PFSK-1 (cell line): Measurements from ENCODE around the gene APP.

Experiments
- FOXP2 ChIP-seq: optimal IDR thresholded peaks from 2 replicates; pipeline ENCODE3; 2011; ENCODE audit warnings: borderline replicate concordance, control low read depth, inconsistent platforms; ENCODE audit not compliant: insufficient read depth; ENCODE audit errors: extremely low read length, extremely low read depth
- POLR2AphosphoS5 ChIP-seq: IDR thresholded peaks from 2 replicates; pipeline ENCODE4 v1.6.1; 2012; ENCODE audit warnings: low read depth, mild to moderate bottlenecking, control low read depth, low read length, moderate library complexity
- SIN3A ChIP-seq: IDR thresholded peaks from 2 replicates; pipeline ENCODE4 v1.6.1; 2012; ENCODE audit warnings: mild to moderate bottlenecking, low read length, moderate library complexity, borderline replicate concordance; ENCODE audit not compliant: insufficient read depth
- TAF1 ChIP-seq: IDR thresholded peaks from 2 replicates; pipeline ENCODE4 v1.6.1; 2012; ENCODE audit warnings: low read length, control low read depth, borderline replicate concordance; ENCODE audit not compliant: insufficient read depth
- TF ChIP-seq, protein P1 (sequence below), 2 experiments: IDR thresholded peaks; 2 replicates each; pipeline versions ENCODE4 v1.6.1 to v1.8.0; 2011 to 2012; ENCODE audit warnings: low read depth in 2 of 2, low read length in 2 of 2, control low read depth in 1 of 2, inconsistent platforms in 1 of 2, mild to moderate bottlenecking in 1 of 2, moderate library complexity in 1 of 2; ENCODE audit not compliant: insufficient read depth in 1 of 2

APP gene

DNA sequence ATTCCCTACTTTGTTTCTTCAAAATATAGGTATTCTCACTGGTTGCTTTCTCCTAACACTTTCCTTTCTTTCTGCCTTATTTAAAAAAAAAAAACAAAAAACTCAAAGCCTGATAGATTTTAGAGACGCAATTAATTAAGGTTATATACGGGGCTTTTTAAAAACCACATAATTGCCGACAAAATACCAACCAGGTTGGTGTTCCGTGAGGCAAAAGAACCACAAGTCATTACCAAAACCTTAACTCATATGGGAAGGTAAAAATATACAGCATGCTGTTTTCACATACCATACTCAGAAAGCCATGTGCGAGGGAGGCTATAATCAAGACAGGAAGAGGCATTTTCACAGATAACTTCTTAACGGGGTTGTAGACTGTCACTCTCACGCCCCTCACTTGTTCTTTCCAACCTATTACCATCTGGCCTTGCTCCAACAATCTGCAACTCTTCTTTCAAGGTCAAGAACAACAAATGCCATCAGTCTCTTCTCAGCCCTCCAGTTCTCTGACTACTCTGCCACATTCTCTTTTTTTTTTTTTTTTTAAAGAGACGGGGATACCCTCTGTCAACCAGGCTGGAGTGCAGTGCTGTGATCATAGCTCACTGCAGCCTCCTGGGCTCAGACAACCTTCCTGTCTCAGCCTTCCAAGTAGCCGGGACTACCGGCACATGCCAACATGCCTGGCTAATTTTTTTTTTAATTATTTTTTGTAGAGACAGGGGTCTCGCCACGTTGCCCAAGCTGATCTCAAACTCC, 102.6 kb downstream of the APP start:
- TF ChIP-seq POLR2AphosphoS5: no peak
- no peak for TF ChIP-seq TAF1
- no peak for TF ChIP-seq SIN3A
- TF ChIP-seq, protein P1, sequence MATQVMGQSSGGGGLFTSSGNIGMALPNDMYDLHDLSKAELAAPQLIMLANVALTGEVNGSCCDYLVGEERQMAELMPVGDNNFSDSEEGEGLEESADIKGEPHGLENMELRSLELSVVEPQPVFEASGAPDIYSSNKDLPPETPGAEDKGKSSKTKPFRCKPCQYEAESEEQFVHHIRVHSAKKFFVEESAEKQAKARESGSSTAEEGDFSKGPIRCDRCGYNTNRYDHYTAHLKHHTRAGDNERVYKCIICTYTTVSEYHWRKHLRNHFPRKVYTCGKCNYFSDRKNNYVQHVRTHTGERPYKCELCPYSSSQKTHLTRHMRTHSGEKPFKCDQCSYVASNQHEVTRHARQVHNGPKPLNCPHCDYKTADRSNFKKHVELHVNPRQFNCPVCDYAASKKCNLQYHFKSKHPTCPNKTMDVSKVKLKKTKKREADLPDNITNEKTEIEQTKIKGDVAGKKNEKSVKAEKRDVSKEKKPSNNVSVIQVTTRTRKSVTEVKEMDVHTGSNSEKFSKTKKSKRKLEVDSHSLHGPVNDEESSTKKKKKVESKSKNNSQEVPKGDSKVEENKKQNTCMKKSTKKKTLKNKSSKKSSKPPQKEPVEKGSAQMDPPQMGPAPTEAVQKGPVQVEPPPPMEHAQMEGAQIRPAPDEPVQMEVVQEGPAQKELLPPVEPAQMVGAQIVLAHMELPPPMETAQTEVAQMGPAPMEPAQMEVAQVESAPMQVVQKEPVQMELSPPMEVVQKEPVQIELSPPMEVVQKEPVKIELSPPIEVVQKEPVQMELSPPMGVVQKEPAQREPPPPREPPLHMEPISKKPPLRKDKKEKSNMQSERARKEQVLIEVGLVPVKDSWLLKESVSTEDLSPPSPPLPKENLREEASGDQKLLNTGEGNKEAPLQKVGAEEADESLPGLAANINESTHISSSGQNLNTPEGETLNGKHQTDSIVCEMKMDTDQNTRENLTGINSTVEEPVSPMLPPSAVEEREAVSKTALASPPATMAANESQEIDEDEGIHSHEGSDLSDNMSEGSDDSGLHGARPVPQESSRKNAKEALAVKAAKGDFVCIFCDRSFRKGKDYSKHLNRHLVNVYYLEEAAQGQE (IDR thresholded peaks at IDR 0.05; ENCODE audit: insufficient read depth in 1 of 2, low read depth in 2 of 2, low read length in 2 of 2): no peak
- TF ChIP-seq FOXP2: no peak

DNA sequence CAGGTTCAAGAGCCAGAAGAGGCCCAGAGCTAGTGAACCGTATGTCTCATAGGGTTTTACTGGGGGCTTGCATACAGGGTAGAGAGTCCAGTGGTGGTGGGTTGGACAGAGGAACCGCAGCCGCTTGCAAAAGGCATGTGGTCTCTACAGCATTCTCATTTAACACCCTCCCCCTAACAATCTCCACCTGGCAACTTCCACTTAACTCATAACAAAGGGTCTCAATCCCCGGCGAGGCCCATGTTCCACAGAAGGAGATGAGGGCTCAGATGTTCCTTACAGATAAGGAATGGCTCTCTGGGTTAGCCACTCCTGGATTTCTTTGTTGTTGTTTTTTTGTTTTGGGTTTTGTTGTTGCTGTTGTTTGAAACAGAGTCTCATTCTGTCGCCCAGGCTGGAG, 106.1 kb downstream of the APP start:
- TF ChIP-seq, protein P1 (IDR thresholded peaks at IDR 0.05; ENCODE audit: insufficient read depth in 1 of 2, low read depth in 2 of 2, low read length in 2 of 2): no peak
- TF ChIP-seq FOXP2: no peak
- no peak for TF ChIP-seq TAF1
- no peak for TF ChIP-seq SIN3A
- TF ChIP-seq POLR2AphosphoS5: no peak

- TF ChIP-seq SIN3A (no peak), FOXP2 (no peak), TAF1 (no peak), POLR2AphosphoS5 (no peak)
- TF ChIP-seq, protein P1 (IDR thresholded peaks at IDR 0.05; ENCODE audit: insufficient read depth in 1 of 2, low read depth in 2 of 2, low read length in 2 of 2): no peak
Observed at GRCh38 chr21:26061437-26061836, 109.1 kb downstream of the APP start.

DNA sequence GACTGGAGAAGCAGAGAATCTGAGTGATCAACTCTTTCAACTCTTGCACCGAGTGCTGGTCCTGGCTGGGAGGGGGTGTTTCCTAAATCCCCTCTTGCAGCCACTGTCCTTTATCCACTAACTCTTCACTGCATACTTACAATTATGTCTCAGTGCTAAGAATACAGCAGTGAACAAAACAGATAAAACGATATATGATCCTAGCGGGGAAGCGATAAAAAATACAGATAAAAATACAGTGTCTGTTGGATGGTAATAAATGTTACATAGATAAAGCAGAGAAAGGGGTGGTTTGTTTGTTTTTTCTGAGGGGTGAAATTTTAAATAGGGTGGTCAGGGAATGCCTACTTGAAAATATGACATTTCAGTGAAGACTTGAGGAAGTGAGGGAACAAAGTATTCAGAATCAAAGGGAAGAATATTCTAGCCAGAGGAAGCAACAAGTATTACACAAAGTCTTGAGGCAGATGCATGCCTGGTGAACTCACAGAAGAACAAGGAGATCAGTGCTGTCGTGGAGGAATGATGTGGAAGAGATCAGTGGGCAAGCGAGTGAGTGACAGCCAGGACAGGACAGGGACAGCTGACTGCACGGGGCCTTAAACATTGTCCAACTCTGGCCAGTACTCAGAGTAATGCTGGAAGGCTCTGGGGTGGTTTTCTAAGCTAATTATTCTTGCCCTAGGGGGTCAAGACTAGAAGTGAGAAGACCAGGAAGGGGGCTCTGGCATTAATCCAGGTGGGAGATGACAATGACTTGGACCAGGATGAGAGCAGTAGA, 110.0 kb downstream of the APP start:
- TF ChIP-seq, protein P1 (IDR thresholded peaks at IDR 0.05; ENCODE audit: insufficient read depth in 1 of 2, low read depth in 2 of 2, low read length in 2 of 2): no peak
- TF ChIP-seq TAF1: no peak
- no peak for TF ChIP-seq FOXP2
- no peak for TF ChIP-seq SIN3A
- TF ChIP-seq POLR2AphosphoS5: no peak
